ENCODE measurements around the gene ATP6V0B.

Gene ATP6V0B

DNA sequence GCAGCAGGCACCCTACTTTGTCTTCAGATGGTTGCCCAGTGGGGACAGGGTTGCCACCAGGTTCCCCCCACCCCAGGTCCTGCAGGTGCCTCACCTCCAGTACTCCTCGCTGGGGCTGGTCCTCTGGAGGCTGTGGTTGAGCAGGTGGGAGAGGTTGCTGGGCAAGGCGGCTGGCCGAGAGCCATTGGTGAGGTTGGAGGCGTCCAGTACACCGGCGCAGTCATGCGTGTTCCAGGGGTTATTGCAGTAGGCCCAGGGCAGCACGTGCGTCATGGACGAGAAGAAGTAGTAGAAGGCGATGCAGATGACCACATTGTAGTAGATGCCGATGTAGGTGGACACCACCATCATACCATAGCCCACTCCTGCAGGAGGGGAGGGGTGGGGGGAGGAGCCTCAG, 33.5 kb downstream of the ATP6V0B start:
- DNase-seq, result no peak

DNA sequence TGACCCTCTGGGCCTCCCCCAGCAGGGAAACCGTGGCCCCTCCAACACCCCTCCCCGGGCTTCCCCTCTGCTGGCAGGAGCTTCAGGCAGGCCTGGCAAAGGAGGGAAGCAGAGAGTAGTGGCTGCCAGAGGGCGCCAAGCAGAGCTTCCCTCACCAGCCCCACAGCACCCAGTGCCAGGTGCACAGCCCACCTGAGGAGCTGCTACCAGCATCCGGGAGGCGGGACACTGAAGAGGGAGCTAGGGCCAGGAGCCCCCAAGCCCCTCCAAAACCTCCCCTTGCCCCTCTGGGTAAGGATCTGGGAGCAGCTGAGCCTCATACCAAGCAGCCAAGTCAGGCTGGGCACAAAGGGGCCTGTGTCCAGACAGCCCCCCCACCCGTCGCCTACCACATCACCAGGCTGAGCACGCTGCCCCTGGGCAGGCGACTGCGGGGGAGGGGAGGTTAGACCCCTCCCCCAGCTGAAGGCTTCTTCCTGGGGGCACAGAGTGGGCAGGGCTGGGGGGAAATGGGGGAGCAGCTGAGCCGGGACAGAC, 36.2 kb downstream of the ATP6V0B start:
- DNase-seq, result no peak

DNA sequence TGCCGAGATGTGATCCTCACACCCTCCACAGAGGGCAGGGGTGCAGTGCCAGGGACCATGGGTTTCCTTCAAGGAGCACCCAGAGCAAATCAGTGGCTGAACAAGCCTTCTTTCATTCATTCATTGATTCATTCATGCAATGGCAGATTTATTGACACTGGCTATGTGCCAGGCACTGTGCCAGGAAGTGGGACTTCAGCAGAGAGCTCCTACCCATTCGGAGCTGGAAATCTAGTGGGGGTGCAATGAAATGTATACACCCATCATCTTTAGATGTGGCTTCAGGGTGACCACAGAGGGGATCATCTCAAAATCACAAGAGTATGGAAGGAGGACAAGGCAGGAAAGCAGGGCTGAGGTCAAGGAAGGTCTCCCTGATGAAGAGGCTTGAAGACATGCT, 37.6 kb downstream of the ATP6V0B start:
- no peak for DNase-seq

DNA sequence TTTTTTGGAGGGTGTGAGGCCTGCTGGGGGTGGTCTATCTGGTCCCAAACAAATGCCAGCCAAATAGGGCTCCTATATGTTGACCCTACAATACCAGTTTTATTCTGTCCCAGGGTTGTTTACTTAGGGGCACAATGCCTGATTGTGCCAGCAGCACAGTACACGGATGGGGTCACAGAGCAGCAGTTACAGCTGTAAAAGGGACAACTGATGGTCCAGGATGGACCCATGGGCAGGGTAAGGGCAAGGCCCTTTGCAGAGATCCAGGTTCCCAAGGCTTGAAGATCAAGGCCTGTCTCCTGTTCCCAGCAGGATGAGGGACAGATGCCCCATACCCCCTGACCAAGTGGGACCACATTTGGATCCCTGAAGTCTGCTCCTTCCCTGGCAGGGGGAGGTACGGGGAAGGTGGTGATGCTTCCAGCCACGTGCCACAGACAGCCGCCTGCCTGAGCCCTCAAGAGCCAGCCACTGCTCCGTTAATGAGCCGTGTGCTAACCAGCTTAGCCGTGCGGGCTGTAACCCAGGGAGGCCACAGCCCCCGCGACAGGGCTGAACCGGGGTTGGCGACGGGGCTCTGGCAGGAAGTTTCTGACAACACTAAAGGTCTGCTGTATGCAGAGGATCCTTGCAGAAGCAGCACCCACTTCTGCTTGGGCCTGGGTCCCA, 38.3 kb downstream of the ATP6V0B start:
- DNase-seq, result no peak

DNA sequence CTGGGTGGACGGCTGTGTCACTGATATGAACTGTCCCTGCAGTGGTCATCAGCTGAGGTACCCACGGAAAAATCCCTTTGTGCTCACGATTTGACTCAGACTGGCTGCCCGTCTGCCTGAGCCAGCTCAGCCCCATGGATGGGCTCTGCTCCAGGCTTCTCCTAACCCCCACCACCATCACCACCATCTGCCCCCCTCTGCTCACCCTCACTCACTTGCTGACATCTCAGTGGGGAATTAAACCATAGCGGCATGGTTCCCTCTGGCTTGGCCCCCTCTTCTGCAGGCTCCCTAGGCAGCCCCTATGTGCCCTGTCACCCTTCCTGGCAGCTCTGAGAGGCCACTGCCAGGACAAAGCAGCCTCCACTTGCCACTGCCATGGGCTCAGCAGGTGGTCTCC, 39.2 kb downstream of the ATP6V0B start:
- no peak for DNase-seq

DNA sequence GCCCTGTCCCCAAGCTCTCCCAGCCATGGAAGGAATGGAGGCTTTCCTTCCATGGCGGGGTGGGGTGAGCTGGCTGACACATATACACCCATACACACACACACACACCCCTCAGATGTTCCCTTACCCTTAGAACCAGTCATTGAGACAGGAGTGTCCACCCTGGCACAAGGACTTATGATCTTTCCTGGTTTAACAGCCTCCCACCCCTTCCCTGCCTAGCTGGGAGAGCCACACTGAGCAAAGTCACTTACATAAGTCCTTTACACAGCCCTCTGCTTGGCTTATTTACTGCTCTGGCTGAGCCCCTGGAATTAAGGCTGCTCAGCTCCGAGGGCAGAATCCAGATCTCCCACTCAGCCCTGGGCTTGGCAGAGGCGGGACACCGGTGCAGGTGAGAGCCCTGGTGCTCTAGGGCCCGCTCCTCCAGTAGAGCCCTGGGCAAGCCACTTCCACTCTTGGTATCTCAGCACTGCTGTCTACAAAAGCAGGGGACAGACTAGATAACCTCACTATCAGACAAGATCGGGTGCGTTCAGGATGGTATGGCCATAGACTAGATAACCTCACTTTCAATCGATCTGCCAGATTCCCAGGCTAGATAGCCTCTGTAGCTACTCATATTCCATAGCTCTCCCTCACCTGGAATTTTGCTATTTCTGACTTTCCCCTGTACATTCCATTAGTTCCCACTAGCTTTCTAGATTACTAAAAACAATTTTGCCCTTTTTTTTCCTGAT, 39.8 kb downstream of the ATP6V0B start:
- no peak for DNase-seq

DNA sequence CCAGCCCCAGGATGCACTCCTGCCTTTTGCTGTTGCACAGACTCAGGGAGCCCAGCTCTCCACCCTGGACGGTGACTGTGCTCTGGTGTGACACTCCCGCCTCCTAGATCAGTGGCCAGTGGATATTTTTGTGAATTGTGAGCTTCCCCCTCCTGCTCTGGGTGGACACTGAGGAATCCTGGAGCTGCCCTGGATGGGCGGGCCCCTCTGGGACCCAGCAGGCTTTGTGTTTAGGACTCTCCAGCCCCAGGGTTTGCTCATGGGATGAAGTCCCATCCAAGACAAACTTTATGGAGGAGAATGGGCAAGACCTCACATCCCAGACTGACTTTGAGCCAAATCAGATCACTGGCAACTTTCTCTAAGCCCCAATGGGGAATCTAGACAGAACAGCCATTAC, 40.4 kb downstream of the ATP6V0B start:
- no peak for DNase-seq

DNA sequence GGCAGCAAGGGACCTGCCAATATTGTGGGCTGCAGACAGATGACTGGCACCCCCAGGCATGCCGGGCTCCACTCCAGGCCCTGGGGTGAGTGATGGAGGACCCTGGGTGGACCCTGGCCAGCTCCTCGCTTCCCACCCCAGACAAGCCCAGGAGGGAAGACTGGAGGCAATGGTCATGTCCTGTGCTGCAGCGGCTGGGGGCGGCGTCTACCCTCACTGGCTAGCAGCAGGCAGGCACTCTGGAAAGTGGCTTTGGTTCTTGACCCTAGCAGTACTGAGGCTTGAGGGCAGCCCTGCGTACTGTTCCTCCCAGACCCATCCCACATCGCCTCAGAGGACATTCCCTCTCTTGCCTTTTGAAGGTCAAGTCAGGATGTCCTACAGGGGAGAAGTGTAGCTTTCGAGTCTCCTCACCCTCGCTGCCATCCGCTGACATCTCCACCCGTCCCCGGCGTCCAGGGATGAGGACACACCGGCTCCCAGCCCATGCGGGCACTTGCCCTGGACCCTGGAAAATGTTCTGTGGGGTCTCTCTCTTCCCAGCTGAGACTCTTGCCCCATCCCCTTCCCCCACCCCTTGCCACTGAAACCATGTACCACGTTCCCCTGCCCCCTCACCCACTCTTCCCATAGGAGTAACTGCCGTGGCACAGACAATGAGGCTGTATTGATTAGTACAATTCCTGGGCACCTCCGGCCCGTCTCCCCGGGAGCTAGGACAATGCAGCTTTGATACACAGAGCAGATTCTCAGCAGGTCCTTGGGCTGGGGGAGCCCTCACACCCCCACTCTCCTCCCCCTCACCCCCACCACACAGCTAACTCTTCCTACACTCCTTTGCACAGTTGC, 41.5 kb downstream of the ATP6V0B start:
- no peak for DNase-seq

DNA sequence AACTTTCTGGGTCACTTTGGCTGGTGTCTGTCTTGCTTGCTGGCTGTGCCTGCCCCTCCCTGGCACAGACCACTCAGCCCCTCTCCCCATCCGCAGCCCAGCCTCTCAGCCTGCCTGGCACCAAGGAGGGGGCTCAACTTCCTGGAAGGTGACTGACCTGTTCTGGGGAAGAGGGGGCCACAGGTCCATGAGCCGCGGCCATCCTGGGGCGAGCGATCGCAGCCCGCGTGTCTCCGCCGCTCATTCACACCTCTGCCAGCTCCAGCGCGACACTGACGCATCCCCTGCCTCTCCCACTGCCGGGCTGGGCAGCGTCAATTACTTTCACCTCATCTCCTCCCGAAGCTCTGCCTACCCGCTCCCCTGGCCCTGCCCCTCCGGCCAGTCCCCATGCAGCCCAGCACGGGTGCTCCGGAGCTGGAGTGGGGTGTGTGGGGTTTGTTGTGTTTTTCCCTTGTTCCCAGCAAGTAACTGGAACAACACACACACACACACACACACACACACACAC, 42.2 kb downstream of the ATP6V0B start:
- DNase-seq, result no peak

DNA sequence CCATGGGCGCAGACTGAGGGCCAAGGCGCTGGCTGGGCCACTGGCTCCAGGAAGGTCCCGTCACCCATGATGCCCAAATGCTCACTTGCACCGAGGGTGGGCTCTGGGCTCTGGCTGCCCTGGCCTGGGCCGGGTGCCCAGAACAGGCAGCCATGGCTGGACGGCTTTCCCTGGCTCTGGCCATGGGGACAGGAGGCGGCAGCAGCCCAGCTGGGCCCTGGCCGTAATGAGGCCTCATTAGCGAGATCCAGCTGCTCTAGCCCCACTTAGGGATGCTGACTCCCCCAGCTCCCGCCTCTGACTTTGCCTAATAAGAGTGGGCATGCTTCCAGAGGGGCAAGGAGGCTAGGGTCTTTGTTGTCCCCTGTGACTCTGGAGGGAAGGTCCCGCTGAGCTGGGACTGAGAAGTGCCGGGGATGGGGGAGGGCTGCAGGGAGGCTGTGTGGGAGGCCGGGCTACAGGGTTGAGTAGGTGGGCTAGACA, 44.7 kb downstream of the ATP6V0B start:
- DNase-seq, result no peak

DNA sequence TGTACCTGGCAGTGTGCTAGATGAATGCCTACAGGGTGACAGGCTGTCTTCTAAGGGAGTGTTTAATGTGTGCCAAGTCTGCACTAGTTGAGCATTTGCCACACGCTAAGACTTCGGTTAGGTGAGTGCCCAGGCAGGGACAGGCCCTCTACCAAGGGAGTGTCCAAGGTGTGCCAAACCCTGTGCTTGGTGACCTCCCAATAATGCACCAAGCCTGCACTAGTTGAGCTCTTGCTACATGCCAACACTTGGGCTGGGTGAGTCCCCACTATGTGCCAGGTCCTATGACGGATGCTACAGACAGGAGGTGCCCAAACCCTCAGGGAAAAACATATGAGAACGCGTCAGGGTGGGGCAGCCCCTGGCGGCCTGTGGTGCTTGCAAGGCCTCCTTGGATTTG, 45.7 kb downstream of the ATP6V0B start:
- DNase-seq, result no peak

DNA sequence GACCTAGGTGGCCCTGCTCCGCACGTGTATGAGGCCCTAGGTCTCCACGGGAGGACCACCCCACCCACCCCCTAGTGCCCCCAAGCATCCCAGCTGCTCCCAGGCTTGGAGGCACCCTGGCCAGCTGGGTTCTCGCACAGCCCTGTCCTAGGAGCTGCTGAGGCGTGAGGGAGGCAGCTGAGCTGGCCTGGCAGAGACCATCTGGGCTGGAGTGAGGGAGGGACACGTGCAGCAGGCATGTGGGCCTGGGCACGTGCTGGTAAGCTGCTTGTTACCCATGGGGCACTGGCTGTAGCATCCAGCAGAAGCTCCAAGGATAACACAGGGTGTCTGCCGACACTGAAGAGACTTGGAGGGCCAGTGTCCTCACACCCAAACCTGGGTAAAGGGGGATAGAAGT, 46.4 kb downstream of the ATP6V0B start:
- DNase-seq, result no peak

DNA sequence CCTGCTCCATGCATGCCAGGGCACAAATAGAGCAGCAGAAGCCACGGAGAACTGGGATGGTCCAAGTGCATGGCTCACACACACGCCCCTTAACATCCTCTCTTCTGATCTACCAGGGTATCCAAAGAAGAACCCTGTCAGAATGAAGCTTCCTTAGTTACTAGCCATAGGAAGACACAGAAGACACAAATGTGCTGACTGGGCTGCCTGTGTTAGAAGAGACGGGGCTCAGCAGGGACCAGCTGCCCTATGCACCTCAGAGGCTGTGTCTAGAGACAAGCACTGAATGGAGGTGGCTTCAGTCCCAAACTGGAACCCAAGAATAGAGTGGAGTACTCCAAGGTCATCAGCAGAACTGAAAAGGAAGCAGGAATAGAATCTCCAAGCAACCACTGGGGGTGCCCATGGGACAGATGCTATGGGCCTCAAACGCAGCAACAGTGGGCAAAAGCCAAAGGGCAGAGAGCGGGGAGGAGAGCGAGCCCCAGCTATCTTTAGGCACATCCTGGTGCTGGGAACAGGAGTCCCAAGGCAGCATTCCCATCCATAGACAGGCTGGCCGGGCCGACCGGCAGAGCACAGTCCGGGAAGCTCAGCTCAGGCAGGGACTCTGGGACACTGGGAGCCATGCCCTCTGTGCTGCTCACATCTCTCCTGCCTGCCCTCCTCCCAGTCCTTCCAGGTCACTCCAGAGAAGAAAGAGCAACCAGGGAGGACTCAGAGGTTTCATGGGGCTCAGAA, 47.0 kb downstream of the ATP6V0B start:
- DNase-seq, result no peak

DNA sequence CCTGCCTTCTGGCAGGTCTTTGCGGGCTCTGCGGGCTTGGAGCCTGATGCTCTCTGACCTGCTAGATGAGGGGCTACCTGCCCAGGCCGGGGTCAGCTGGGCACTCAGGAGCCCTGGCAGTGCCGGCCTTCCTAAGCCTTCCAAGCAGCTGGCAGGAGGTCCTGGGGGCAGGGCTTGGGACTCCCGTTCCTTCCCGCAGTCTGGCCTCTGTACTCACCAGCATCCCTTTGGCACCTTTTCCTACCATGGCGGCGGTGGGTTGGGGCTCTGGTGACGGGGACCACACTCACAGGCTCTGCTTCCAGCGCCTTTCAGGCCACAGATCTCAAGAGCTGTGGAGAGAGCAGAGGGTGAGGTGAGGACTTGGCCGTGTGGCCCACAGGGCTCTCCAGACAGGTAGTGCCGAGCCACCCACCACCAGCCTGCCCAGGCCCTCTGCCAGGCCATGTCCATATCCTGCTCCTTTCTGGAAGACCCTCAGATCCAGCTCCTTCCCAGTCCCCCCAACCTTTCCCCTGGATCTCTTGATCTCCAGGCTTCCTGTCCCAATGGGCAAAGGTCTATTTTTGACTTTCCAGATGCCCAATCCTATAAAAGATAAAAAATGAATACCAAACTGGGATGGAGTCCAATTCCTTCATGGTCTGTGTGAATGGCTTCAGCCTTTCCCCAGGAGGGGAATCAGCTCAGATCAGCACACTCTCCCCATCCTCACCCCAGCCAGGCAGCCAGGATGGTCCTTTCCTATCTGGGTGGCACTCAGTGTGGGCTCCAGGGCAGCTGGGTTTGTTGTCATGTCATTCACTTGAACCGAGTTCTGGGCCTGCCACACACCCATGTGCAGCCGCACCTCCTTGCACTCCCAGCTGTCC, 49.5 kb downstream of the ATP6V0B start:
- DNase-seq, result no peak

DNA sequence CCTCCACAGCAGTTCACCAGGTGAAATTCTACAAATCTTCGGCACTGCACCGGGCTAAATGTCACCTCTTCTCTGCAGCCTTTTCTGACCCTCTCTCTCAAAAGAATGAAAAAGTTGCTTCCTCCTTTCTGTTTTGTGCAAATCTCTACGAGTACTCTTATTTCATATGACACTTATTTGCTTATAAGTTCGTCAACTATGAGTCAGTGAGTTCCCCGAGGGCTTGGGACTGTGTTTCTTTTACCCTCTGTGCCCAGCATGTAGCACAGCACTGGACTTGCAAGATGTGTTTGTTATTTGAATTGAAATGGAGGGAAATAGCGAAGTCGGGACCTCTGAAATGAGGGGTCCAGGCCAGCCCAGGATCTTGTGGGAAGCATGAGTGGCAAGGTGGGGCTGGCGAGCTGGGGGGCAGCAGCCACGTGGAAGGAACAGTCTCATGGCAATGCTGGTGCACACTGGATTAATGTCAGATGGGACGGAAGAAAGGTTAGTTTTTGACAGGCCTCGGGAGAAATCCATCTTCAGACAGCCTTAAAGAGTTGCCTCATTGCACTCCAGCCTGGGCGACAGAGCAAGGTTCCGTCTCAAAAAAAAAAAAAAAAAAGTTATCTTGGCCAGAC, 50.3 kb downstream of the ATP6V0B start:
- DNase-seq, result no peak

DNA sequence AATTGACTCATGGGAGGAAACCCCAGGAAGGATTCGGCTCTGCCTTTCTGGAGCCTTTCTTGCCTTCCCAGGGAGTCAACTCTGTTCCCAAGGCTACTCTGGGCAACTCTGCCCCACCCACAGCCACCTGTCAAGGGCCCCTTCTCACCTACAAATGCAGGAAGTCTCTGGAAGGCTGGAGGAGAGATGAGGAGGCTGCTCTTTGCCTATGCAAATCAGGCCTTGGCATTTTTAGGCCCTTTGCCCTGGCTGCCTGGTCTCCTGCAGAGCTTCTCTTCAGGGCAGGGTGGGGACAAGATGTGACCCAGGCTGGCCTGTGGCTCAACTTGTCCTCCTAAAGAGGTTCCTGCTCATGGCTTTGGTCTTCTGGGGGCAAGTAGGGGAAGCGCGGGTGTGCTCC, 51.1 kb downstream of the ATP6V0B start:
- no peak for DNase-seq

DNA sequence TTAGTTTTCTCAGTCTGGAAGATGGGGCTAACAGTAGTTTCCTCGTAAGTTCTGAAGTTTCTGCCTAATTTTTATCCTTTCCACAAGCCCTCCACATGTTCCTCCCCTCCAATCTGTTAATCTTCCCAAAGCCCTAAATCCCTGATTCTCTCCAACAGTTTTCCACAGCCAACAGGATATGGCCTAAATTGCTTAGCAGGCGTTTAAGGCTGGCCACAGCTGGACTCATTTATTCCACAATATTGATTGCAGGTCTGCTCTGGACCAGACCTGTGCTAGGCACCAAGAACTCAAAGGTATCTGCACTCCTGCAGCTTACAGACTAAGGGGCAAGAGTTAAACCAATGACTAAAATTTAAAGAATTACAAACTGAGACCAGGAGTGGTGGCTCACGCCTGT, 52.6 kb downstream of the ATP6V0B start:
- no peak for DNase-seq
